H1 (cell line): Measurements from ENCODE around the gene OR2Z1. TPM values are rescaled to one million over a fixed set of nuclear protein-coding genes. Genes with fewer than 3 reads are reported as not detected.
"Not testable (repeated sequence)": the region's sequence is repeated elsewhere in the genome, so short reads cannot be mapped to it uniquely, and the experiment has no call there.

ENCODE experiments used
- CTCF ChIA-PET: fragments of 300-600 bp; sonication (Branson Sonifier 250); formaldehyde crosslinking; loops from one replicate; lab custom pipeline; 2021; ENCODE audit not compliant: partially characterized antibody; lab: Charles Lee
- POLR2A ChIA-PET: fragments of 300-600 bp; sonication (Branson Sonifier 250); formaldehyde crosslinking; loops from one replicate; lab custom pipeline; 2021; ENCODE audit warnings: inconsistent platforms; ENCODE audit not compliant: partially characterized antibody; lab: Charles Lee
- DNase-seq, 2 experiments: peaks; one replicate each; pipeline versions ENCODE4 v3.0.0 to v3.0.0-alpha.2; 2010 to 2022; ENCODE audit warnings: low spot score in 2 of 2, low read depth in 1 of 2, mixed read lengths in 1 of 2
- FAIRE-seq: peaks from 2 replicates; lab custom pipeline; 2011; peaks lifted over from hg19 to GRCh38; lab: Jason Lieb, UNC
- H2AFZ ChIP-seq: 2 replicates; pipeline ENCODE4 v1.8.1; 2012; ENCODE audit warnings: low read length, inconsistent platforms
- H2AK5ac ChIP-seq: 2 replicates; pipeline ENCODE4 v1.6.1; 2013; ENCODE audit warnings: low read depth, low read length
- H2BK120ac ChIP-seq: replicated peaks from 2 replicates; pipeline ENCODE3; 2013; ENCODE audit warnings: low read depth, low read length, inconsistent platforms
- H2BK12ac ChIP-seq: 2 replicates; pipeline ENCODE4 v1.6.1; 2013; ENCODE audit warnings: low read depth, low read length
- H2BK15ac ChIP-seq: 2 replicates; pipeline ENCODE4 v1.6.1; 2013; ENCODE audit warnings: low read length
- H2BK20ac ChIP-seq: 2 replicates; pipeline ENCODE4 v1.6.1; 2013; ENCODE audit warnings: low read length
- H2BK5ac ChIP-seq: 2 replicates; pipeline ENCODE4 v1.6.1; 2013; ENCODE audit warnings: low read depth, low read length
- H3K14ac ChIP-seq: 2 replicates; pipeline ENCODE4 v1.6.1; 2013; ENCODE audit warnings: inconsistent platforms; ENCODE audit not compliant: insufficient read length
- H3K18ac ChIP-seq: 2 replicates; pipeline ENCODE4 v1.6.1; 2013; ENCODE audit warnings: low read length; ENCODE audit errors: extremely low read depth
- H3K23ac ChIP-seq: 2 replicates; pipeline ENCODE4 v1.6.1; 2013; ENCODE audit warnings: inconsistent platforms; ENCODE audit not compliant: insufficient read length
- H3K23me2 ChIP-seq: 2 replicates; pipeline ENCODE4 v1.6.1; 2013; ENCODE audit warnings: low read depth, low read length
- H3K27ac ChIP-seq: 2 replicates; pipeline ENCODE4 v1.6.1; 2011; ENCODE audit warnings: low read depth, low read length, inconsistent platforms
- H3K27me3 ChIP-seq, 4 experiments: replicated peaks in 1 of 4; 1 replicate in 1 of 4; 2 replicates in 3 of 4; pipeline versions ENCODE4 v1.6.1 to v1.8.1; 2011 to 2013; ENCODE audit warnings: low read length in 3 of 4, mild to moderate bottlenecking in 3 of 4, inconsistent platforms in 2 of 4, mixed read lengths in 2 of 4, moderate library complexity in 1 of 4; ENCODE audit not compliant: control insufficient read depth in 3 of 4, insufficient read depth in 3 of 4; ENCODE audit errors: extremely low read depth in 1 of 4
- H3K36me3 ChIP-seq, 4 experiments: 2 replicates each; pipeline versions ENCODE4 v1.6.1 to v1.8.1; 2011 to 2013; ENCODE audit warnings: mild to moderate bottlenecking in 4 of 4, low read length in 3 of 4, moderate library complexity in 2 of 4, control low read depth in 1 of 4, inconsistent platforms in 1 of 4; ENCODE audit not compliant: insufficient read depth in 4 of 4, control insufficient read depth in 2 of 4
- H3K4ac ChIP-seq: replicated peaks from 2 replicates; pipeline ENCODE3; 2013; ENCODE audit warnings: low read length, low read depth, mixed read lengths, inconsistent platforms; ENCODE audit not compliant: insufficient read length
- H3K4me1 ChIP-seq, 4 experiments: replicated peaks in 1 of 4; 1 replicate in 1 of 4; 2 replicates in 3 of 4; pipeline versions ENCODE4 v1.6.1 to v1.8.1; 2011 to 2013; ENCODE audit warnings: low read length in 3 of 4, inconsistent platforms in 2 of 4, mixed read lengths in 1 of 4; ENCODE audit not compliant: insufficient read depth in 4 of 4, control insufficient read depth in 3 of 4
- H3K4me2 ChIP-seq, 2 experiments: 2 replicates each; pipeline versions ENCODE4 v1.6.1 to v1.8.1; 2011 to 2013; ENCODE audit warnings: low read depth in 2 of 2, low read length in 2 of 2, control low read depth in 1 of 2, inconsistent platforms in 1 of 2, mild to moderate bottlenecking in 1 of 2; ENCODE audit not compliant: insufficient read depth in 1 of 2
- H3K4me3 ChIP-seq, 4 experiments: fragments of 200-600, 300-600 bp in 1 of 4; sonication (generic), shearing (Covaris generic), sonication (Bioruptor Twin) in 1 of 4; 2 replicates each; pipeline versions ENCODE4 v1.5.1 to v1.8.1; 2011 to 2016; ENCODE audit warnings: low read length in 4 of 4, low read depth in 3 of 4, control low read depth in 2 of 4, inconsistent platforms in 2 of 4, mild to moderate bottlenecking in 2 of 4, mixed read lengths in 1 of 4, moderate library complexity in 1 of 4; ENCODE audit not compliant: insufficient read depth in 2 of 4; ENCODE audit errors: extremely low read depth in 1 of 4
- H3K56ac ChIP-seq: replicated peaks from 2 replicates; pipeline ENCODE3; 2013; ENCODE audit warnings: low read depth, mild to moderate bottlenecking, mixed read lengths, low read length, inconsistent platforms; ENCODE audit not compliant: insufficient read length
- H3K79me1 ChIP-seq: 2 replicates; pipeline ENCODE4 v1.6.1; 2013; ENCODE audit warnings: low read depth, low read length, control low read depth
- H3K79me2 ChIP-seq, 2 experiments: 2 replicates each; pipeline versions ENCODE4 v1.6.1 to v1.8.1; 2012 to 2013; ENCODE audit warnings: low read length in 2 of 2, mild to moderate bottlenecking in 2 of 2, inconsistent platforms in 1 of 2; ENCODE audit not compliant: insufficient read depth in 2 of 2, control insufficient read depth in 1 of 2
- H3K9ac ChIP-seq, 4 experiments: replicated peaks in 1 of 4; 1 replicate in 1 of 4; 2 replicates in 3 of 4; pipeline versions ENCODE4 v1.6.1 to v1.8.1; 2011 to 2013; ENCODE audit warnings: low read depth in 3 of 4, low read length in 3 of 4, control low read depth in 2 of 4, mild to moderate bottlenecking in 2 of 4, moderate library complexity in 2 of 4, inconsistent platforms in 1 of 4; ENCODE audit errors: extremely low read depth in 1 of 4
- H3K9me3 ChIP-seq, 2 experiments: 2 replicates each; pipeline versions ENCODE4 v1.6.1 to v1.8.1; 2012 to 2013; ENCODE audit warnings: mild to moderate bottlenecking in 2 of 2, moderate library complexity in 2 of 2, control low read depth in 1 of 2, inconsistent platforms in 1 of 2, low read depth in 1 of 2, low read length in 1 of 2, mixed read lengths in 1 of 2; ENCODE audit not compliant: insufficient read depth in 2 of 2
- H4K20me1 ChIP-seq, 2 experiments: replicated peaks in 1 of 2; 2 replicates each; pipeline versions ENCODE3 to v1.8.1; 2011 to 2013; ENCODE audit warnings: inconsistent platforms in 2 of 2, low read length in 2 of 2, mild to moderate bottlenecking in 1 of 2; ENCODE audit not compliant: insufficient read depth in 2 of 2, control insufficient read depth in 1 of 2
- H4K5ac ChIP-seq: 2 replicates; pipeline ENCODE4 v1.6.1; 2013; ENCODE audit warnings: low read length, low read depth, mixed read lengths, inconsistent platforms; ENCODE audit not compliant: insufficient read length
- H4K8ac ChIP-seq: 2 replicates; pipeline ENCODE4 v1.8.0; 2013; ENCODE audit warnings: mild to moderate bottlenecking, moderate library complexity, low read length, inconsistent platforms; ENCODE audit not compliant: insufficient read depth; ENCODE audit errors: extremely low read depth
- H4K91ac ChIP-seq: replicated peaks from 2 replicates; pipeline ENCODE3; 2013; ENCODE audit warnings: low read length, mixed read lengths, inconsistent platforms; ENCODE audit not compliant: insufficient read length
- CHD1 ChIP-seq: IDR thresholded peaks from 2 replicates; pipeline ENCODE4 v1.6.1; 2012; ENCODE audit warnings: low read depth, low read length, improper control_type of control experiment
- CHD2 ChIP-seq: IDR thresholded peaks from 2 replicates; pipeline ENCODE4 v1.6.1; 2012; ENCODE audit warnings: low read length, improper control_type of control experiment
- POLR2A ChIP-seq, 2 experiments: IDR thresholded peaks; 1 replicate in 1 of 2; 2 replicates in 1 of 2; pipeline ENCODE4 v1.6.1; 2011; ENCODE audit warnings: low read depth in 2 of 2, low read length in 2 of 2, mild to moderate bottlenecking in 2 of 2; ENCODE audit errors: control extremely low read depth in 1 of 2
- POU5F1 ChIP-seq: IDR thresholded peaks from 2 replicates; pipeline ENCODE4 v1.6.1; 2011; ENCODE audit warnings: low read depth, mild to moderate bottlenecking, low read length, moderate library complexity
- TAF1 ChIP-seq: IDR thresholded peaks from 2 replicates; pipeline ENCODE4 v1.6.1; 2011; ENCODE audit warnings: mild to moderate bottlenecking, low read depth, low read length
- WGBS, 2 experiments: shearing (Covaris generic) in 1 of 2; methylation state at CpG; one replicate each; pipeline versions ENCODE4 v1.1.6 to v1.1.7; 2013 to 2015; ENCODE audit warnings: low lambda C conversion rate in 2 of 2, mixed read lengths in 2 of 2, inconsistent platforms in 1 of 2, low coverage in 1 of 2, missing lambda C conversion rate in 1 of 2; ENCODE audit not compliant: insufficient replicate concordance in 2 of 2, insufficient coverage in 1 of 2, insufficient read length in 1 of 2; ENCODE audit errors: extremely low coverage in 1 of 2, missing lambda C conversion rate in 1 of 2; 5-methylcytosine and 5-hydroxymethylcytosine counted together
- polyA plus RNA-seq, 7 experiments: library from polyadenylated mRNA; depleted of rRNA in 3 of 7; stranded (reverse) in 5 of 7; unstranded in 2 of 7; fragments of >200 nt in 5 of 7; fragments of 200-250 nt in 2 of 7; gene quantifications; 1 replicate in 5 of 7; 2 replicates in 1 of 7; 4 replicates in 1 of 7; pipeline versions ENCODE4 v1.2.1 to v1.2.3, GENCODE V29; 2011 to 2013; ENCODE audit warnings: missing spikeins in 2 of 7, mixed read lengths in 2 of 7
- total RNA-seq: library from RNA; stranded (reverse); fragmentation: NEBNext Ultra II Directional; extraction: Animal tissue kit (Norgen Biotek cat#: 25700); gene quantifications from 2 replicates; pipeline ENCODE4 v1.2.1, GENCODE V29; 2021

Gene OR2Z1
- total and polyA plus RNA-seq, 2 of the 8 experiments (the other 6 are each of a cell fraction or from before 2014, with no cell fraction given), result not detected

GRCh38 chr19:8703223-8703622 is 18.2 kb upstream of the OR2Z1 start (continued):
- no peak for TF ChIP-seq TAF1
- TF ChIP-seq POLR2A (IDR thresholded peaks at IDR 0.05; ENCODE audit: control extremely low read depth in 1 of 2, low read depth in 2 of 2, low read length in 2 of 2), result no peak
- no peak for TF ChIP-seq CHD2
- no peak for TF ChIP-seq CHD1
- no peak for TF ChIP-seq POU5F1

- H2AFZ ChIP-seq, H2BK15ac ChIP-seq, H4K91ac ChIP-seq, FAIRE-seq, H3K9me3 ChIP-seq, H2BK5ac ChIP-seq, H3K79me2 ChIP-seq, CTCF ChIA-PET, H2AK5ac ChIP-seq, H3K36me3 ChIP-seq, H2BK12ac ChIP-seq, H3K4me2 ChIP-seq, DNase-seq, H4K5ac ChIP-seq, H3K4me1 ChIP-seq, H3K9ac ChIP-seq, H3K4ac ChIP-seq, H3K23me2 ChIP-seq, H2BK20ac ChIP-seq, H3K79me1 ChIP-seq, H3K23ac ChIP-seq, H3K18ac ChIP-seq, H2BK120ac ChIP-seq, H3K27me3 ChIP-seq, H4K20me1 ChIP-seq, H3K27ac ChIP-seq, POLR2A ChIA-PET, H3K56ac ChIP-seq, H3K4me3 ChIP-seq, H4K8ac ChIP-seq, H3K14ac ChIP-seq: not testable (repeated sequence)
- 86% methylated on average over 3 of the region's 3 CpGs; no CpG with 5 or more reads in 1 of the 2 experiments for WGBS, 2 experiments
These were observed 16.1 kb upstream of the OR2Z1 start for GRCh38 chr19:8705304-8705703.
